ENCODE data around the gene EPHB2. TPM values are rescaled to one million over a fixed set of nuclear protein-coding genes. Genes with fewer than 3 reads are reported as not detected.

EPHB2 gene
- total RNA-seq, 1 experiment from 2014 or later = 18.5 TPM

DNA sequence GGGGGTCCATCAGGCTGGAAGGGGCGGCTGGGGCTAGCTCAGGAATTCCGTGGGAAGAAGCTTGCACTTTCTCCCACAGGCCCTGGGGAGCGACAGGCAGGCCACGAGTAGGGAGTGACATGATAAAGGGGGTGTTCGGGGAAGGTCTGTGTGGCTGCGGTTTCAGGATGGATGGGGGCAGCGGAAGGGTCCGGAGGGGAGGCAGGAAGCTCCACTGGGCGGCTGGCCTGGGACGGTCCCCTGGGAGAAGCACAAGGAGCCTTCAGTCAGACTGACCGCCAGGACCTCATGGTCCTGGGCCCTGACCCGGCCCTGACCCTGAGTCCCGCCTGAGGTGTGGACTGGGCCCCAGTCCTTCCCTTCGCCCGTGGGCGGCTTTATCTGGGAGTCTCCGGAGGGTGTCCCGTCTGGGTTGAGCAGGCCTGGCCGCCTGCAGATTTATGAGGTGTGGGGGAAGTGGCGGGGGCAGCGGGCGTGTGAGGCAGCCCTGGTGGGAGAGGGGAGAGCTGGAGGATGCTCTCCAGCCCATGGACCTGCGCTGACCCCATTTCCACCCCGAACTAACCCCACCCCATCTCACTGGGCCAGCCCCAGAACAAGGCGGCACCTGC is 45.6 kb downstream of the EPHB2 start (continued):
- TF ChIP-seq GRHL2 (CRISPR knock-in tag; IDR thresholded peaks at IDR 0.05; ENCODE audit: insufficient replicate concordance, severe bottlenecking) (no peak), ZNF121 (CRISPR knock-in tag; IDR thresholded peaks at IDR 0.05) (no peak), CREM (CRISPR knock-in tag; IDR thresholded peaks at IDR 0.05) (no peak)

- Mint-ChIP-seq H3K36me3 (no peaks in the 10 kb centered on the region), H3K27me3 (ENCODE audit: low read depth) (no peaks in the 10 kb centered on the region), H3K4me1 (no peaks in the 10 kb centered on the region), H3K9me3 (no peaks in the 10 kb centered on the region), H3K4me3 (no peak overlapping the region), H3K27ac (no peak overlapping the region)
- DNase-seq (ENCODE audit: low spot score) (no peak), ATAC-seq (no peak)
- CTCF ChIA-PET = no interaction called here
- POLR2A ChIA-PET = no interaction called here
- TF ChIP-seq ESRRA (CRISPR knock-in tag; IDR thresholded peaks at IDR 0.05; ENCODE audit: borderline replicate concordance) = no peak
- TF ChIP-seq HMGXB4 (CRISPR knock-in tag; IDR thresholded peaks at IDR 0.05) = no peak
- no peak for TF ChIP-seq EMX1 (CRISPR knock-in tag; IDR thresholded peaks at IDR 0.05)
- TF ChIP-seq TEAD4 (CRISPR knock-in tag; IDR thresholded peaks at IDR 0.05) = no peak
- TF ChIP-seq, protein P1, sequence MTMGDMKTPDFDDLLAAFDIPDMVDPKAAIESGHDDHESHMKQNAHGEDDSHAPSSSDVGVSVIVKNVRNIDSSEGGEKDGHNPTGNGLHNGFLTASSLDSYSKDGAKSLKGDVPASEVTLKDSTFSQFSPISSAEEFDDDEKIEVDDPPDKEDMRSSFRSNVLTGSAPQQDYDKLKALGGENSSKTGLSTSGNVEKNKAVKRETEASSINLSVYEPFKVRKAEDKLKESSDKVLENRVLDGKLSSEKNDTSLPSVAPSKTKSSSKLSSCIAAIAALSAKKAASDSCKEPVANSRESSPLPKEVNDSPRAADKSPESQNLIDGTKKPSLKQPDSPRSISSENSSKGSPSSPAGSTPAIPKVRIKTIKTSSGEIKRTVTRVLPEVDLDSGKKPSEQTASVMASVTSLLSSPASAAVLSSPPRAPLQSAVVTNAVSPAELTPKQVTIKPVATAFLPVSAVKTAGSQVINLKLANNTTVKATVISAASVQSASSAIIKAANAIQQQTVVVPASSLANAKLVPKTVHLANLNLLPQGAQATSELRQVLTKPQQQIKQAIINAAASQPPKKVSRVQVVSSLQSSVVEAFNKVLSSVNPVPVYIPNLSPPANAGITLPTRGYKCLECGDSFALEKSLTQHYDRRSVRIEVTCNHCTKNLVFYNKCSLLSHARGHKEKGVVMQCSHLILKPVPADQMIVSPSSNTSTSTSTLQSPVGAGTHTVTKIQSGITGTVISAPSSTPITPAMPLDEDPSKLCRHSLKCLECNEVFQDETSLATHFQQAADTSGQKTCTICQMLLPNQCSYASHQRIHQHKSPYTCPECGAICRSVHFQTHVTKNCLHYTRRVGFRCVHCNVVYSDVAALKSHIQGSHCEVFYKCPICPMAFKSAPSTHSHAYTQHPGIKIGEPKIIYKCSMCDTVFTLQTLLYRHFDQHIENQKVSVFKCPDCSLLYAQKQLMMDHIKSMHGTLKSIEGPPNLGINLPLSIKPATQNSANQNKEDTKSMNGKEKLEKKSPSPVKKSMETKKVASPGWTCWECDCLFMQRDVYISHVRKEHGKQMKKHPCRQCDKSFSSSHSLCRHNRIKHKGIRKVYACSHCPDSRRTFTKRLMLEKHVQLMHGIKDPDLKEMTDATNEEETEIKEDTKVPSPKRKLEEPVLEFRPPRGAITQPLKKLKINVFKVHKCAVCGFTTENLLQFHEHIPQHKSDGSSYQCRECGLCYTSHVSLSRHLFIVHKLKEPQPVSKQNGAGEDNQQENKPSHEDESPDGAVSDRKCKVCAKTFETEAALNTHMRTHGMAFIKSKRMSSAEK (CRISPR knock-in tag; IDR thresholded peaks at IDR 0.05; ENCODE audit: borderline replicate concordance) = no peak
- TF ChIP-seq, protein P2, sequence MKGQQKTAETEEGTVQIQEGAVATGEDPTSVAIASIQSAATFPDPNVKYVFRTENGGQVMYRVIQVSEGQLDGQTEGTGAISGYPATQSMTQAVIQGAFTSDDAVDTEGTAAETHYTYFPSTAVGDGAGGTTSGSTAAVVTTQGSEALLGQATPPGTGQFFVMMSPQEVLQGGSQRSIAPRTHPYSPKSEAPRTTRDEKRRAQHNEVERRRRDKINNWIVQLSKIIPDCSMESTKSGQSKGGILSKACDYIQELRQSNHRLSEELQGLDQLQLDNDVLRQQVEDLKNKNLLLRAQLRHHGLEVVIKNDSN (CRISPR knock-in tag; IDR thresholded peaks at IDR 0.05) = no peak
- TF ChIP-seq SOX15 (CRISPR knock-in tag; IDR thresholded peaks at IDR 0.05) = no peak
- TF ChIP-seq, protein P3, sequence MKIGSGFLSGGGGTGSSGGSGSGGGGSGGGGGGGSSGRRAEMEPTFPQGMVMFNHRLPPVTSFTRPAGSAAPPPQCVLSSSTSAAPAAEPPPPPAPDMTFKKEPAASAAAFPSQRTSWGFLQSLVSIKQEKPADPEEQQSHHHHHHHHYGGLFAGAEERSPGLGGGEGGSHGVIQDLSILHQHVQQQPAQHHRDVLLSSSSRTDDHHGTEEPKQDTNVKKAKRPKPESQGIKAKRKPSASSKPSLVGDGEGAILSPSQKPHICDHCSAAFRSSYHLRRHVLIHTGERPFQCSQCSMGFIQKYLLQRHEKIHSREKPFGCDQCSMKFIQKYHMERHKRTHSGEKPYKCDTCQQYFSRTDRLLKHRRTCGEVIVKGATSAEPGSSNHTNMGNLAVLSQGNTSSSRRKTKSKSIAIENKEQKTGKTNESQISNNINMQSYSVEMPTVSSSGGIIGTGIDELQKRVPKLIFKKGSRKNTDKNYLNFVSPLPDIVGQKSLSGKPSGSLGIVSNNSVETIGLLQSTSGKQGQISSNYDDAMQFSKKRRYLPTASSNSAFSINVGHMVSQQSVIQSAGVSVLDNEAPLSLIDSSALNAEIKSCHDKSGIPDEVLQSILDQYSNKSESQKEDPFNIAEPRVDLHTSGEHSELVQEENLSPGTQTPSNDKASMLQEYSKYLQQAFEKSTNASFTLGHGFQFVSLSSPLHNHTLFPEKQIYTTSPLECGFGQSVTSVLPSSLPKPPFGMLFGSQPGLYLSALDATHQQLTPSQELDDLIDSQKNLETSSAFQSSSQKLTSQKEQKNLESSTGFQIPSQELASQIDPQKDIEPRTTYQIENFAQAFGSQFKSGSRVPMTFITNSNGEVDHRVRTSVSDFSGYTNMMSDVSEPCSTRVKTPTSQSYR (CRISPR knock-in tag; IDR thresholded peaks at IDR 0.05) = no peak
- no peak for TF ChIP-seq TEAD1 (CRISPR knock-in tag; IDR thresholded peaks at IDR 0.05)
- TF ChIP-seq, protein P4, sequence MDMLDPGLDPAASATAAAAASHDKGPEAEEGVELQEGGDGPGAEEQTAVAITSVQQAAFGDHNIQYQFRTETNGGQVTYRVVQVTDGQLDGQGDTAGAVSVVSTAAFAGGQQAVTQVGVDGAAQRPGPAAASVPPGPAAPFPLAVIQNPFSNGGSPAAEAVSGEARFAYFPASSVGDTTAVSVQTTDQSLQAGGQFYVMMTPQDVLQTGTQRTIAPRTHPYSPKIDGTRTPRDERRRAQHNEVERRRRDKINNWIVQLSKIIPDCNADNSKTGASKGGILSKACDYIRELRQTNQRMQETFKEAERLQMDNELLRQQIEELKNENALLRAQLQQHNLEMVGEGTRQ (CRISPR knock-in tag; IDR thresholded peaks at IDR 0.05) = no peak
- TF ChIP-seq PRDM15 (CRISPR knock-in tag; IDR thresholded peaks at IDR 0.05) = no peak
- TF ChIP-seq, protein P5, sequence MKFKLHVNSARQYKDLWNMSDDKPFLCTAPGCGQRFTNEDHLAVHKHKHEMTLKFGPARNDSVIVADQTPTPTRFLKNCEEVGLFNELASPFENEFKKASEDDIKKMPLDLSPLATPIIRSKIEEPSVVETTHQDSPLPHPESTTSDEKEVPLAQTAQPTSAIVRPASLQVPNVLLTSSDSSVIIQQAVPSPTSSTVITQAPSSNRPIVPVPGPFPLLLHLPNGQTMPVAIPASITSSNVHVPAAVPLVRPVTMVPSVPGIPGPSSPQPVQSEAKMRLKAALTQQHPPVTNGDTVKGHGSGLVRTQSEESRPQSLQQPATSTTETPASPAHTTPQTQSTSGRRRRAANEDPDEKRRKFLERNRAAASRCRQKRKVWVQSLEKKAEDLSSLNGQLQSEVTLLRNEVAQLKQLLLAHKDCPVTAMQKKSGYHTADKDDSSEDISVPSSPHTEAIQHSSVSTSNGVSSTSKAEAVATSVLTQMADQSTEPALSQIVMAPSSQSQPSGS (CRISPR knock-in tag; IDR thresholded peaks at IDR 0.05; ENCODE audit: borderline replicate concordance, low read depth) = no peak
- TF ChIP-seq, protein P6, sequence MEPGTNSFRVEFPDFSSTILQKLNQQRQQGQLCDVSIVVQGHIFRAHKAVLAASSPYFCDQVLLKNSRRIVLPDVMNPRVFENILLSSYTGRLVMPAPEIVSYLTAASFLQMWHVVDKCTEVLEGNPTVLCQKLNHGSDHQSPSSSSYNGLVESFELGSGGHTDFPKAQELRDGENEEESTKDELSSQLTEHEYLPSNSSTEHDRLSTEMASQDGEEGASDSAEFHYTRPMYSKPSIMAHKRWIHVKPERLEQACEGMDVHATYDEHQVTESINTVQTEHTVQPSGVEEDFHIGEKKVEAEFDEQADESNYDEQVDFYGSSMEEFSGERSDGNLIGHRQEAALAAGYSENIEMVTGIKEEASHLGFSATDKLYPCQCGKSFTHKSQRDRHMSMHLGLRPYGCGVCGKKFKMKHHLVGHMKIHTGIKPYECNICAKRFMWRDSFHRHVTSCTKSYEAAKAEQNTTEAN (CRISPR knock-in tag; IDR thresholded peaks at IDR 0.05) = no peak
- TF ChIP-seq TCF7 (CRISPR knock-in tag; IDR thresholded peaks at IDR 0.05; ENCODE audit: low read depth) = no peak
- no peak for TF ChIP-seq NR3C1 (CRISPR knock-in tag; conservative IDR thresholded peaks at IDR 0.05; ENCODE audit: low read depth)
- no peak for TF ChIP-seq ETV6 (CRISPR knock-in tag; IDR thresholded peaks at IDR 0.05)
Observed at GRCh38 chr1:22760455-22760854, 49.8 kb downstream of the EPHB2 start.
